Gastrocnemius medialis (tissue), 4 donors: ENCODE results near the gene OXNAD1. TPM values are rescaled to one million over a fixed set of nuclear protein-coding genes. Genes with fewer than 3 reads are reported as not detected.

ENCODE experiments used
- ATAC-seq, 2 donors: fragments of 150-250 bp; one replicate each; pipeline ENCODE4 v1.9.1; 2016
- DNase-seq, 2 donors: peaks; one replicate each; pipeline ENCODE4 v3.0.0-alpha.2; 2019
- H3K27ac ChIP-seq, 4 donors: fragments of 200-600 bp; sonication (generic); 1 replicate in 1 of 4; 2 replicates in 3 of 4; pipeline ENCODE4 v1.5.1; 2016 to 2018; ENCODE audit warnings: mild to moderate bottlenecking in 2 of 4, moderate library complexity in 1 of 4
- H3K27me3 ChIP-seq, 3 donors: fragments of 200-600 bp; sonication (generic) in 2 of 3; 1 replicate in 1 of 3; 2 replicates in 2 of 3; pipeline versions ENCODE4 v1.5.1 to v1.6.0; 2016 to 2019; ENCODE audit warnings: mild to moderate bottlenecking in 1 of 3, moderate library complexity in 1 of 3
- H3K36me3 ChIP-seq, 2 donors: fragments of 200-600 bp; sonication (generic) in 1 of 2; one replicate each; pipeline ENCODE4 v1.5.1; 2017 to 2018
- H3K4me1 ChIP-seq, 2 donors: fragments of 200-600 bp; sonication (generic) in 1 of 2; one replicate each; pipeline ENCODE4 v1.5.1; 2016 to 2017; ENCODE audit warnings: mild to moderate bottlenecking in 2 of 2
- H3K4me3 ChIP-seq, 4 donors: fragments of 200-600 bp; sonication (generic) in 3 of 4; 1 replicate in 1 of 4; 2 replicates in 3 of 4; pipeline ENCODE4 v1.5.1; 2016 to 2019; ENCODE audit warnings: mild to moderate bottlenecking in 2 of 4
- H3K9me3 ChIP-seq, 3 donors: fragments of 200-600 bp; sonication (generic) in 2 of 3; 1 replicate in 1 of 3; 2 replicates in 2 of 3; pipeline ENCODE4 v1.5.1; 2016 to 2019
- POLR2A ChIP-seq, 2 donors: fragments of 450-650 bp; IDR thresholded peaks; one replicate each; pipeline ENCODE4 v1.6.1; 2017; ENCODE audit warnings: antibody characterized with exemption in 2 of 2, mild to moderate bottlenecking in 2 of 2, moderate library complexity in 2 of 2
- in situ Hi-C, 4 donors: fragments of 200-750 bp; cut with MboI; loops; one replicate each; pipeline versions ENCODE4 v1.15.0 to v1.8.0; 2017; ENCODE audit warnings: low sequenced_read_pairs in 4 of 4
- intact Hi-C: fragments of 100-400 bp; cut with DNase I; formaldehyde crosslinking; loops from one replicate; pipeline ENCODE4 v1.15.1; 2023; ENCODE audit warnings: low total_unique reads
- total RNA-seq, 4 donors: library from RNA; depleted of rRNA; stranded (reverse); fragments of >200 nt; gene quantifications; one replicate each; pipeline versions ENCODE4 v1.1.0 to v1.2.3, GENCODE V29; 2016
- TF ChIP-seq, protein P1 (sequence below), 5 experiments: fragments of 450-650 bp in 3 of 5; fragments of 200-600 bp in 2 of 5; sonication (generic) in 2 of 5; IDR thresholded peaks in 4 of 5; conservative IDR thresholded peaks in 1 of 5; 1 replicate in 4 of 5; 2 replicates in 1 of 5; pipeline ENCODE4 v1.5.1; 2016 to 2019; ENCODE audit warnings: antibody characterized with exemption in 5 of 5, mild to moderate bottlenecking in 3 of 5, moderate library complexity in 3 of 5

The OXNAD1 gene
- total RNA-seq, 4 donors from 2014 or later: 12.3 to 28.6 (median 17.1) TPM

GRCh38 chr3:16350597-16351318, 85.7 kb downstream of the OXNAD1 start:
- DNase-seq: no peak
- no peak overlapping the region for H3K4me3 ChIP-seq
- intact Hi-C loops: no loop called here
- no peaks in the 10 kb centered on the region for H3K27me3 ChIP-seq
- H3K4me1 ChIP-seq: peaks cover 12 to 41% of the 10 kb centered on the region in 2 donors
- no peak for ATAC-seq
- no peaks in the 10 kb centered on the region for H3K36me3 ChIP-seq
- TF ChIP-seq, protein P1, sequence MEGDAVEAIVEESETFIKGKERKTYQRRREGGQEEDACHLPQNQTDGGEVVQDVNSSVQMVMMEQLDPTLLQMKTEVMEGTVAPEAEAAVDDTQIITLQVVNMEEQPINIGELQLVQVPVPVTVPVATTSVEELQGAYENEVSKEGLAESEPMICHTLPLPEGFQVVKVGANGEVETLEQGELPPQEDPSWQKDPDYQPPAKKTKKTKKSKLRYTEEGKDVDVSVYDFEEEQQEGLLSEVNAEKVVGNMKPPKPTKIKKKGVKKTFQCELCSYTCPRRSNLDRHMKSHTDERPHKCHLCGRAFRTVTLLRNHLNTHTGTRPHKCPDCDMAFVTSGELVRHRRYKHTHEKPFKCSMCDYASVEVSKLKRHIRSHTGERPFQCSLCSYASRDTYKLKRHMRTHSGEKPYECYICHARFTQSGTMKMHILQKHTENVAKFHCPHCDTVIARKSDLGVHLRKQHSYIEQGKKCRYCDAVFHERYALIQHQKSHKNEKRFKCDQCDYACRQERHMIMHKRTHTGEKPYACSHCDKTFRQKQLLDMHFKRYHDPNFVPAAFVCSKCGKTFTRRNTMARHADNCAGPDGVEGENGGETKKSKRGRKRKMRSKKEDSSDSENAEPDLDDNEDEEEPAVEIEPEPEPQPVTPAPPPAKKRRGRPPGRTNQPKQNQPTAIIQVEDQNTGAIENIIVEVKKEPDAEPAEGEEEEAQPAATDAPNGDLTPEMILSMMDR (IDR thresholded peaks at IDR 0.05 in 4 of 5, conservative IDR thresholded peaks at IDR 0.05 in 1 of 5): no peak
- no peak for TF ChIP-seq POLR2A (IDR thresholded peaks at IDR 0.05)
- in situ Hi-C loops: no loop called here
- no peak overlapping the region for H3K27ac ChIP-seq
- no peaks in the 10 kb centered on the region for H3K9me3 ChIP-seq

DNA sequence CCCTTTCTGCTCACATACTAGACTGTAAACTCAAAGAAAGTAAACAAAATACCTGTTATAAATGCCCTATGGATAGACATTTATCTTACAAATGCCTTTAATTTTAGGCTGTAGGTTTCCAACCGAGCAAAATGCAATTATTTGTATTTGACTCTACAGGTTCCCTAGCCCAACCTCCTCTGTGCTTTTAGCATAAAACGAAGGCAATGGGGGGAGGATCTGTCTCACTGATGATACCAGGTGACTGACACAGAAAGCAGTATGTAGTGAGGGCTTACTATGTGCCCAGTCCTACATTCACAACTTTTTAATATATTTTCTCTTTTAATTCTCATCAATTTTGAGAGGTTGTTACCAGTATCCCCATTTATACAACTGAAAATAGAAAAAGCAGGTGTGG, 87.4 kb downstream of the OXNAD1 start:
- H3K36me3 ChIP-seq: no peaks in the 10 kb centered on the region

GRCh38 chr3:16354291-16354690, 89.3 kb downstream of the OXNAD1 start:
- ATAC-seq (peak; percentile 66 to 75), DNase-seq (peak; percentile 24 to 27)
- intact Hi-C loops (no loop called here), in situ Hi-C loops (no loop called here)
- no peak overlapping the region for H3K4me3 ChIP-seq
- H3K4me1 ChIP-seq: peaks cover 21 to 68% of the 10 kb centered on the region in 2 donors
- no peaks in the 10 kb centered on the region for H3K27me3 ChIP-seq
- H3K9me3 ChIP-seq: no peaks in the 10 kb centered on the region
- H3K27ac ChIP-seq: no peak overlapping the region
- TF ChIP-seq, protein P1 (IDR thresholded peaks at IDR 0.05 in 4 of 5, conservative IDR thresholded peaks at IDR 0.05 in 1 of 5): no peak
- TF ChIP-seq POLR2A (IDR thresholded peaks at IDR 0.05): no peak
- no peaks in the 10 kb centered on the region for H3K36me3 ChIP-seq

More for the DNA sequence above, 87.4 kb downstream of the OXNAD1 start:
- intact Hi-C loops: no loop called here
- H3K27ac ChIP-seq: no peak overlapping the region
- no peak overlapping the region for H3K4me3 ChIP-seq
- DNase-seq (no peak), ATAC-seq (no peak)
- no peaks in the 10 kb centered on the region for H3K27me3 ChIP-seq
- no peaks in the 10 kb centered on the region for H3K9me3 ChIP-seq
- peaks cover 12 to 49% of the 10 kb centered on the region in 2 donors for H3K4me1 ChIP-seq
- in situ Hi-C loops: no loop called here
- no peak for TF ChIP-seq POLR2A (IDR thresholded peaks at IDR 0.05)
- TF ChIP-seq, protein P1 (IDR thresholded peaks at IDR 0.05 in 4 of 5, conservative IDR thresholded peaks at IDR 0.05 in 1 of 5): no peak

Other genes starting within 250 kb of the OXNAD1 start
- gene GALNT15, start 90.5 kb upstream of the OXNAD1 start, total RNA-seq: 10 to 100 TPM; 57.6 to 94.0 (median 79.6) TPM
- 10 to 100 TPM; 40.3 to 66.6 (median 44.2) TPM for gene DPH3, start 269 bp upstream of the OXNAD1 start, total RNA-seq
- gene RFTN1, start 248.5 kb downstream of the OXNAD1 start, total RNA-seq: 10 to 100 TPM; 10.7 to 22.8 (median 11.7) TPM